Measurements from ENCODE around the gene PALLD.
"Not testable (repeated sequence)": the region's sequence is repeated elsewhere in the genome, so short reads cannot be mapped to it uniquely, and the experiment has no call there.

The PALLD gene

DNA sequence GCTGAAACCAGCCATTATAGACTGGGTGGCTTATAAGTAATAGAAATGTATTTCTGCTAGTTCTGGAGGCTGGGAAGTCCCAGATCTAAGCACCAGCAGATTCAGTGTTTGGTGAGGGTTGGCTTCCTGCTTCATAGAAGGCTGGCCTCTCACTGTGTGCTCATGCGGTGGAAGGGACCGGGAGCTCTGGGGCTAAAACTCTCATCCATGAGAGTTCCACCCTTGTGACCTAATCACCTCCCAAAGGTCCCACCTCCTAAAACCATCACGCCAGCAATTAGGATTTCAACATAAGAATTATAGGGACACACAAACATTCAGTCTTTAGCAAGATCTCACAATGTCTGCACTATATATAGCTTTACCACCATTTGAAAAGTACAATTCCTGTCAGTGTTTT is 298.0 kb downstream of the PALLD start:
- Mint-ChIP-seq H3K4me1 (no peaks in the 10 kb centered on the region), H3K27me3 (no peaks in the 10 kb centered on the region), H3K27ac (no peak overlapping the region), H3K4me3 (no peak overlapping the region), H3K9me3 (no peaks in the 10 kb centered on the region)
- no peak for DNase-seq
- ATAC-seq: no peak

DNA sequence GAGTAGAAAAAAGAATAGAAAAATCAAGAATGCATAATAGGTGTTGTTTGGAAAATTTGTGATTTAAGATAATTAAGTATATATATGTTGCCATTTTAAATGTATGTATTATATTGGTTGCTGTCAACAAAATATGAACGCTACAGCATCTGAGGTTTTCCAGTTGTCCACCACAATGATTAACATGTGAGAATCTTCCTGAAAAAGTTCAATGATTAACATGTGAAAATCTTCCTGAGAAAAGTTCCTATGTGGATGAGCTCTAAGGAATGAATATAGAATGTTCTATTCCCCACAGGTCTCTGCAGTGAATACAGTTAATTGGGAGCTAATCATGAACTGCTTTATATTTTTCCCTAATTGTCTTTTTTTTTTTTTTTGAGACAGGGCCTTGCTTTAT is 298.5 kb downstream of the PALLD start:
- Mint-ChIP-seq H3K9me3 (no peaks in the 10 kb centered on the region), H3K4me3 (no peak overlapping the region), H3K27me3 (no peaks in the 10 kb centered on the region), H3K27ac (no peak overlapping the region), H3K4me1 (no peaks in the 10 kb centered on the region)
- ATAC-seq (no peak), DNase-seq (no peak)

DNA sequence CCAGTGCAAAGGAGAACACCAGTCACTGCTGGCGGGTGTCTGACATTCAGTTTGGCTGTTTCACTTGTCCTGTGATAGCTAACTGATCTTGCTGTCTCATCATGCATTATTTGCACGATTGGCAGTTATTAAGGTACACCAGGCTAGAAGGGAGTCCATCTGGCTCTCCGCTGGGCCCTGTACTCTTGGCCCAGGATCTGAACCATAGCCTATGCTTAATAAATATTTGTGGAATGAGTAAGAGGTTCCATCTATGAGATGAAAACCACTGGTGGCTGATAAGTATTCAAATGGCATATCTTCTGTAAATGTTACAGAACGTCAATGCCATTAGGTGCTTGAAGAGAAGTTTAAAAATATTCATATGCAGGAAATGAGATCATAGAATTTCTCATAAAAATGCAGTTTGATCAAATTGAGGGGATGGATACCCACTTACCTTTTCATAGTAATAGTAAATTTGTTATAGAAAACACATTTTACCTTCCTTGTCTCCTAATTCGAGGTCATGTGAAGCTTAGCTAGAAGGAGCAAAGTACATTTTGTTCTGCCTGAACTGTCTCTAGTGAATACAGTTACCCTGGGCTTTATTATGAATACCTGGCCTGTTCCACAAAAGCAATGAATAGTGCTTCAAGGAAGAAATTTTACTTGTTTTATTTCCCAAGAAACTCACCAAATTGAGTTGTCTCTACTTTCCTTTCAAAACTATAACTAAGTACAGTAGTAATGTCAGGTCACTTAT is 299.7 kb downstream of the PALLD start:
- Mint-ChIP-seq H3K9me3 (no peaks in the 10 kb centered on the region), H3K4me3 (no peak overlapping the region), H3K27me3 (no peaks in the 10 kb centered on the region), H3K4me1 (no peaks in the 10 kb centered on the region), H3K27ac (no peak overlapping the region)
- ATAC-seq (no peak), DNase-seq (no peak)

DNA sequence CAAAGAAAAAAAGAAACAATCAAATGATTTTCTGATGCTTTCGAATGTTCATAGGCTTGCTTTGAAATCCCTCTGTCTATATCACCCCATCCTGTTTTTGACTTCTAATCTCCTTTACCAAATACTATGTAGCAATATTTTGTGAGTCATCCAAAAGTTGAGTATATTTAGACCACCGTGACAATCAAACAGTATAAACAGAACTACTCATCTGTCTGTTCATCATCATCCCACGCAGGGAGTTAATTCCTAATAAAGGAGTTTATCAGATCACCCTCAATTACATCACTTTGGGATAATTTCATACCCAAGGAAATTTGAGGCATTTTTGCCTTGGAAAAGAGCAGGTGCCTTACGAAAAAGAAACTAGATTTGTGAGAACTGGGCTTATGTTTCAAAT is 300.3 kb downstream of the PALLD start:
- Mint-ChIP-seq H3K4me1 (no peaks in the 10 kb centered on the region), H3K27me3 (no peaks in the 10 kb centered on the region), H3K9me3 (peaks cover 0 to 3% of the 10 kb centered on the region in 2 donors), H3K4me3 (no peak overlapping the region), H3K27ac (no peak overlapping the region)
- ATAC-seq (no peak), DNase-seq (no peak)

DNA sequence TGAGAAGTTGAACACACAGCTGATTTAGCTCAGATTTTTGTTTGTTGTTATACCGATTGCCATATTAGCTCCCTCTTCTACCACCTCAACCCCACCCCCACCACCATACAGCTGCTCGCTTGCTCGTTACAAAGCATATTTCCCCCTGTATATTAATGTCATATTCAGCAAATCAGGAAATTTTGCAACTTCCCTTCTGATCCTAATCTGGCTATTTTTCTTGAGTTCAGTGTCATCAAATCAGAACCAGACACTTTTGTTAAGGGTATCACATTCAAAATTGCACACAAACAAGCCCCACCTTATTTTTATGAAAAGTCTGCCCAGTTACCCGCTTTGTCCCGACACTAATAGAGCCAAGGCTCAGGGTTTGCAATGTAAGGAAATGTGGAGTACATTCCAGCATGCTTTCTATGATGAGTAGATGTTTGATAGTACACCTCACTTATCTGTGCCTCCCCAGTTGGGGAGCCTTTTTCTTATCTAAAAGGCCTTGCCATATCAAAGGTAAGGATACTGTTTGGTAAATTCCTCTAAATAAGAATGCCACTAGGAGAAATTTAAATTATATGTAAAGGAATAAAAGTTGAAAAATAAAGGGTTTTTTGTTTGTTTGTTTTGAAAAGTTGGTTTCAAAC is 301.0 kb downstream of the PALLD start:
- Mint-ChIP-seq H3K4me1 (no peaks in the 10 kb centered on the region), H3K4me3 (no peak overlapping the region), H3K9me3 (peaks cover 0 to 5% of the 10 kb centered on the region in 2 donors), H3K27me3 (no peaks in the 10 kb centered on the region), H3K27ac (no peak overlapping the region)
- DNase-seq (no peak), ATAC-seq (no peak)

DNA sequence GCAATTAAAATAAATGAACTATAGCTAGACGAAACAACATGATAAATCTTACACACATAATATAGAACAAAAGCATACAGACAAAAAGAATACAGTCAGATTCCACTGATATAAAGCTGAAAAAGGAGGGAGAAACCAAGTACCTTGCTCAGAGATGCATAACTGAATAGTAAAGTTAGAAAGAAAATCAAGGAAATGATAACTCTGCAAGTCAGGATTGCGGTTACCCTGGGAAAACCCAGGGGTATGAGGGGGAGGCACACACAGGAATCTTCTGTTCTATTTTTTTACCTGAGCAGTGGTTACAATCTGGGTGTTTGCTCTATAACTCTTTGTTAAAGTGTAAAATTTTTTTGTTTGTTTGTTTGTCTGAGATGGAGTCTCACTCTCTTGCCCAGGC is 304.1 kb downstream of the PALLD start:
- Mint-ChIP-seq H3K27me3 (no peaks in the 10 kb centered on the region), H3K27ac (no peak overlapping the region), H3K4me3 (no peak overlapping the region), H3K4me1 (no peaks in the 10 kb centered on the region), H3K9me3 (peaks cover 0 to 5% of the 10 kb centered on the region in 2 donors)
- DNase-seq (no peak), ATAC-seq (no peak)

DNA sequence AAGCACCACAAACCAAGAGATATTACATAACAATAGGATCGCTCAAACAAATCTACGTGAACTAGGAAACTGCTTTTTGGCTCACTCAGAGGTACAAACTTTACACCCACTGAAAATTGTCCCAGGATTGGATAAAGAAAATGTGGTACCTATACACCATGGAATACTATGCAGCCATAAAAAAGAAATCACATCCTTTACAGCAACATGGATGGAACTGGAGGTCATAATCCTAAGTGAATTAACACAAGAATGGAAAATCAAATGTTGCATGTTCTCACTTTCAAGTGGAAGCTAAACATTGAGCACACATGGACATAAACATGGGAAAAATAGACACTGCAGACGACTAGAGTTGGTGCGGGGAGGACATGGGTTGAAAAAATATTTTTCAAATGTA is 305.4 kb downstream of the PALLD start:
- ATAC-seq (no peak), DNase-seq (no peak)
- no peaks in the 10 kb centered on the region for H3K4me1 Mint-ChIP-seq
- no peak overlapping the region for H3K27ac Mint-ChIP-seq
- no peaks in the 10 kb centered on the region for H3K27me3 Mint-ChIP-seq
- H3K4me3 Mint-ChIP-seq: no peak overlapping the region
- peaks cover 0 to 5% of the 10 kb centered on the region in 2 donors for H3K9me3 Mint-ChIP-seq

DNA sequence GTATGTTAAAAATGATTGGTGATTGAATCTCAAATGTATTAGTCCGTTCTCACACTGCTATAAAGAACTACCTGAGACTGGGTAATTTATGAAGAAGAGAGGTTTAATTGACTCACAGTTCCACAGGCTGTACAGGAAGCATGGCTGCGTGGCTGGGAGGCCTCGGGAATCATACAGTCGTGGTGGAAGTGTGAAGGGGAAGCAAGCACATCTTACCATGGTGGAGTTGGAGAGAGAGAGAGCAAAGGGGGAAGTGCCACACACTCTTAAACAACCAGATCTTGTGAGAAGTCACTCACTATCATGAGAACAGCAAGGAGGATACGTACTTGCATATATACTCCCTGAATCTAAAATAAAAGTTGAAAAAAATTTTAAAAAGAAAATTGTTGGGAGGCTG is 306.2 kb downstream of the PALLD start:
- H3K27ac Mint-ChIP-seq, H3K9me3 Mint-ChIP-seq, H3K4me3 Mint-ChIP-seq, H3K27me3 Mint-ChIP-seq, ATAC-seq, H3K4me1 Mint-ChIP-seq, DNase-seq: not testable (repeated sequence)

DNA sequence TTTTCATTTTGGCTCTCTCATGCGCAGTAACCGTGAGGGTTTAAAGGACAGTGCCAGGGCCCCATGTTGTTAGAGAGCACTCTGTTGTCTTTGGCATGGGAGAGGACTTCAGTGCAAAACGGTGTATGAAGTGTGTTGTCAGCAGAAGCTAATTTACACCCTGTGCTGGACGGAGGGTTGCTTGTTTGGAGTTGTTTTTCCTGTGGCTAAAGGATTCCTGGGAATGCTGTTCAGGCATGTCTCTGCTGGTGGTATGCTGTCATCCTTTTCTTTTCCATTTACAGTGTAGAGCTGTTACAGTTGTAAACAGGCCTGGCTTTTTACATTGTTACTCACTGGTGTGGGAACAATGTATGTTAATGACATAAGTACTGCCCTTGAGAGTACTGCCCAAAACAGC is 306.9 kb downstream of the PALLD start:
- ATAC-seq (no peak), DNase-seq (no peak)
- Mint-ChIP-seq H3K4me3 (no peak overlapping the region), H3K4me1 (no peaks in the 10 kb centered on the region), H3K27me3 (no peaks in the 10 kb centered on the region), H3K9me3 (peaks cover 0 to 5% of the 10 kb centered on the region in 2 donors), H3K27ac (no peak overlapping the region)

DNA sequence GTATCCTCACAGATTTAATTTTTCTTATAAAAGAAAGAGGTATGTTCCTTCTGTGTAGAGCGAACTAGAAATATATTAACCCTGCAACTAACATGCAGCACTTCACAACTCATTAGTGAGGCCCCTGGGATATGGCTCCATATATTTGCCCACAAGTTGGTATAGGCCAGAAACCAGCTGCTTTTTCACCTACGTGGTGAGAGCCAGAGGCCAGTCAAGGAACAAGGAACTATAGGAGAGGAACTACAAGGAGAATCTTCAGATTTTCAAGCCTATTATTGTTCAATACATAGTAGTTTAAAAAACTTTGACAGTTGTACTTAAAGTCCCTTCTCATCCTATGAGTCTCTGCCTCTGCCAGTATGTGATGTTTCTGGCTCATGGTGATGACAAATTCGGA is 307.3 kb downstream of the PALLD start:
- Mint-ChIP-seq H3K9me3 (peaks cover 0 to 5% of the 10 kb centered on the region in 2 donors), H3K27me3 (no peaks in the 10 kb centered on the region), H3K27ac (no peak overlapping the region), H3K4me1 (no peaks in the 10 kb centered on the region), H3K4me3 (no peak overlapping the region)
- no peak for DNase-seq
- no peak for ATAC-seq

DNA sequence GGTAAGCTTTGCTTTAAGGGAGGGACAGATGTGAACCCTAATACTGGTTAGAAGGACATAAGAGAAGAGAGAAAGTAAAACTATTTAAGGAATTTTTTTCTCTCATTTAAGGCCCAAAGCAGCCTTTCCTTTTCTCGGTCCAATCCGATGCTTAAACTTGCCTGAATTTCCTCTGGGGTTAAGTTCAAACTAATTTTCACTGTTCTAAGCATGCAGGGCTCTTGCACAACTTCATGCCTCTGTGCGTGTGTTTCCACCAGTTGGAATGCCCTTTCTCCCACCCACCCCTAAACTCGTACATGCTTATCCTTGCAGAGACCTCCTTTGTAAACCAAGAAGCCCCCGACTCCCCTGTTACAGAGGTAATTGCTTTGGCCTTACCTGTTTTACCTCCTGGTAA is 308.5 kb downstream of the PALLD start:
- Mint-ChIP-seq H3K9me3 (peaks cover 0 to 5% of the 10 kb centered on the region in 2 donors), H3K27me3 (no peaks in the 10 kb centered on the region), H3K4me3 (no peak overlapping the region), H3K27ac (no peak overlapping the region), H3K4me1 (no peaks in the 10 kb centered on the region)
- DNase-seq (no peak), ATAC-seq (no peak)

DNA sequence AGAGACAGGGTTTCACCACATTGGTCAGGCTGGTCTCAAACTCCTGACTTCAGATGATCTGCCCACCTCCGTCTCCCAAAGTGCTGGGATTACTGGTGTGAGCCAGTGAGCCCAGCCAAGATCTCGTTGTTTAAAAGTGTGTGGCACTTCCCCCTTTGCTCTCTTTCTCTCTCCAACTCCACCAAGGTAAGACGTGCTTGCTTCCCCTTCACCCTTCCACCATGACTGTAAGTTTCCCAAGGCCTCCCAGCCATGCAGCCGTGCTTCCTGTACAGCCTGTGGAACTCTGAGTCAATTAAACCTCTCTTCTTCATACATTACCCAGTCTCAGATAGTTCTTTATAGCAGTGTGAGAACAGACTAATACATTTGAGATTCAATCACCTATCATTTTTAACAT is 309.4 kb downstream of the PALLD start:
- not testable (repeated sequence) for H3K9me3 Mint-ChIP-seq, DNase-seq, H3K27ac Mint-ChIP-seq, H3K4me1 Mint-ChIP-seq, H3K4me3 Mint-ChIP-seq, H3K27me3 Mint-ChIP-seq, ATAC-seq

DNA sequence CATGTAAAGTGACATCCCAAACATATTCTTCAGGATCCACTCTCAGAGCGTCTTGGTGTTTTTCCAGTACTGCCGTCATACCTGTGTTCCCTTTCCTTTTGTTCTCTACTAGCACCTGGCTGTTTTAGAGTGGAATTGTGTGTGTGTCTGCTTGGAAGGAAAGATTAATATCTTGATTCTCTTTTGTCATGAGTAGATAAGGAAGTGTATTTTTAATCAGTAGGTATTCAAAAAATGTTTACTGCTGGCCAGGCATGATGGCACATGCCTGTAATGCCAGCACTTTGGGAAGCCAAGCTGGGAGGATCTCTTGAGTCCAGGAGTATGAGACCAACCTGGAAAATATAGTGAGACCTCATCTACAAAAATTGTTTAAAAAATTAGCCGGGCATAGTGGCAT is 314.4 kb downstream of the PALLD start:
- Mint-ChIP-seq H3K4me1 (no peaks in the 10 kb centered on the region), H3K27me3 (peaks cover 22% of the 10 kb centered on the region), H3K27ac (no peak overlapping the region), H3K4me3 (no peak overlapping the region), H3K9me3 (no peaks in the 10 kb centered on the region)
- no peak for DNase-seq
- no peak for ATAC-seq

DNA sequence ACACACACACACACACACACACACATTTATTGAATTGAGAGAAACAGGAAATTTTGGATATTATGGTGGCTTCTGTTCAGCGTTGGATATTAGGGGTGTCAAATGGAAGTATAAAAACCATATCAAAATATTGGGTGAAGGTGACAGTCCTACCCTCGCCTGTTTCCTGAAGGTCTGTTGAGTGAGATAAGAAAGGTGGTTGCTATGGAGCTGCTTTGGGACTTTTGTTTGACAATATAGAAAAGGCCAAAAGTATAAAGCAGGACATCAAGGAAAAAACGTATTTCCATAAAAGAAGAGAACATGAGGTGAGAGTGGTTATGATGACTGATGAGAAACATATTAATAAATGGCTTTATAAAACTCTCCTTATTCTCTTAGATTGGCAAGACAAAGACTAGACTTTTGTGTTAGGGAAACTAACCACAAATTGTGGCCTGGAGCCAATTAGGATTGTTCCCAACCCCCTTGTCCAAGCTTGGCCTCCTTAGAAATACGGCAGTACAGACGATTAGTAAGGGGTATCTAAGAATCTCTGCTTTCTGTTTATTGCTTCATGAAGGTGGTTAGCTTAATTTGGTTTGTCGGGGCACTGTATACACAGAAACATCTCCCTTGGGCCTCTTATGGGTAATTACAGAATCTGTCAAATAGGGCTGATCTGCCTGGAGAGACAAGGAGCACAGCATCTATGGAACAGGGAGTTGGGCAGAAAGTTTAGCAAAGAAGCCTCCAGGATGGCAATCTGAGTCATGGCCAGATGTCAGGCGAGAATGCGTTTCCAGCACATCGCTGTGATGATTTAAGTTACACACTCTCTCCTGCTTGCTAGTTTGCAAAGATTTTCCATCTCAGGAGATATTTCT is 315.2 kb downstream of the PALLD start:
- Mint-ChIP-seq H3K4me3 (no peak overlapping the region), H3K4me1 (peaks cover 6% of the 10 kb centered on the region), H3K9me3 (no peaks in the 10 kb centered on the region), H3K27ac (no peak overlapping the region), H3K27me3 (peaks cover 30% of the 10 kb centered on the region)
- no peak for DNase-seq
- ATAC-seq: no peak

DNA sequence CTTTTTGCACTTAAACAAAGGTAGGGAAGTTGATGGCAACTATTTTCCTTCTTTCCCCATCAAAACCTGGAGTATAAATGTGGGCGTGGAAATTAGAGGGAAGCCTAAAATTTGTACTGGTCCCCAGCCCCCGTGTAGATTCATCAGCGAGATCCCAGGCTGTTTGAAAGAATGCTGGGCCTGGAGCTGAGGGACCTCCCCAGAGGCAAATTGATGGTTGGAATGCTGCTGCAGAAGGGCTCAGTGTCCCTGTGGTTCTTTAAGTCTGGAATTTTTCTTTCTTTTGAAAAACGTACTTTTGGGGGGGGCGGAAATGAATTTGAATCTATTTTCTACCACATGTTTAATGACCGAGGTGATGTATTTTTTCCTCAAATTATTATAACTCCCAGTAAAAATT is 316.0 kb downstream of the PALLD start:
- Mint-ChIP-seq H3K4me1 (peaks cover 6% of the 10 kb centered on the region), H3K4me3 (no peak overlapping the region), H3K27ac (no peak overlapping the region), H3K27me3 (peaks cover 38% of the 10 kb centered on the region), H3K9me3 (no peaks in the 10 kb centered on the region)
- ATAC-seq (no peak), DNase-seq (no peak)

DNA sequence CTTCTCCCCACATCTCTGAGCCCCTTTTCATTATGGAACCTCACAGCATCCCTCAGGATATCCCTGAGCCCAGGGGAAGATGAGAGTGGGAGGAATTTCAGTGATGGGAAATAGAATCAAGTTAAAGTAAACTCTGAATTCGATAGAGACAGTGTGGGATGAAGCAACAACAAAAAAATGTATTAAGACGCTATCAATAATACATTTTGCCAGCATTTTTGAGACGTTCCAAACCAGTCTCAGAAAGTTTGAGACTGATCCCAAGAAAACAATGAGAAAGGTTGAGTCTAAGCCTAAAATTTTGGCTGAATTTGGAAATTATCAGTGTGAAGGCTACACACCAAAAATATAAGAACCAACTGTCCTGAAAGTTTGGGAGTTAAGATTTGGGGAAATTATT is 317.0 kb downstream of the PALLD start:
- Mint-ChIP-seq H3K27me3 (peaks cover 47% of the 10 kb centered on the region), H3K4me1 (peaks cover 6% of the 10 kb centered on the region), H3K27ac (peak overlapping the region in 1 of 2 donors; percentile 10), H3K9me3 (no peaks in the 10 kb centered on the region), H3K4me3 (no peak overlapping the region)
- no peak for ATAC-seq
- no peak for DNase-seq
